CD4-positive, alpha-beta T cell (primary cell): Measurements from ENCODE around the gene PLLP. TPM values are rescaled to one million over a fixed set of nuclear protein-coding genes. Genes with fewer than 3 reads are reported as not detected.
A peak's percentile ranks its signal among the peaks of the same experiment; 100 is the strongest.

Source experiments
- ATAC-seq: fragments of 200-7000 bp; cut with Tn5 transposase; one replicate; pipeline ENCODE4 v1.10.0; 2022; ENCODE audit warnings: mild to moderate bottlenecking; ENCODE audit not compliant: poor library complexity
- CTCF ChIA-PET: fragments of 350-600 bp; sonication (Branson Sonifier 250); formaldehyde crosslinking; loops from one replicate; lab custom pipeline; 2021; ENCODE audit warnings: antibody characterized with exemption, inconsistent platforms; lab: Charles Lee
- POLR2A ChIA-PET: fragments of 350-600 bp; sonication (Branson Sonifier 250); formaldehyde crosslinking; loops from one replicate; lab custom pipeline; 2021; ENCODE audit warnings: antibody characterized with exemption, inconsistent platforms; lab: Charles Lee
- DNase-seq, 14 experiments: peaks; one replicate each; pipeline ENCODE4 v3.0.0-alpha.2; 2013 to 2020; ENCODE audit warnings: mixed read lengths in 2 of 14
- H3K27ac ChIP-seq, 2 donors: one replicate each; pipeline versions ENCODE4 v1.5.1 to v1.7.0; 2013; ENCODE audit warnings: low read length in 2 of 2, low read depth in 1 of 2, mild to moderate bottlenecking in 1 of 2
- H3K27me3 ChIP-seq, 2 experiments: 1 replicate in 1 of 2; 2 replicates in 1 of 2; pipeline versions ENCODE4 v1.6.1 to v1.7.0; 2013; ENCODE audit warnings: low read length in 2 of 2, control low read depth in 1 of 2, mild to moderate bottlenecking in 1 of 2, moderate library complexity in 1 of 2; ENCODE audit not compliant: insufficient read depth in 2 of 2, control insufficient read depth in 1 of 2
- H3K36me3 ChIP-seq: one replicate; pipeline ENCODE4 v1.6.1; 2013; ENCODE audit warnings: low read length, control low read depth; ENCODE audit not compliant: insufficient read depth
- H3K4me1 ChIP-seq: one replicate; pipeline ENCODE4 v1.6.1; 2013; ENCODE audit warnings: low read length, control low read depth; ENCODE audit not compliant: insufficient read depth
- H3K4me3 ChIP-seq: one replicate; pipeline ENCODE4 v1.5.1; 2013; ENCODE audit warnings: mild to moderate bottlenecking, low read length, moderate library complexity
- H3K9me3 ChIP-seq, 2 experiments: 1 replicate in 1 of 2; 2 replicates in 1 of 2; pipeline versions ENCODE4 v1.6.1 to v1.7.0; 2013; ENCODE audit warnings: low read length in 2 of 2, mild to moderate bottlenecking in 2 of 2, control low read depth in 1 of 2, moderate library complexity in 1 of 2; ENCODE audit not compliant: control insufficient read depth in 1 of 2, insufficient read depth in 1 of 2
- H3K27ac Mint-ChIP-seq: one replicate; pipeline ENCODE4 v1.8.0; 2020; ENCODE audit warnings: mixed read lengths
- H3K27me3 Mint-ChIP-seq: one replicate; pipeline ENCODE4 v1.8.0; 2021; ENCODE audit warnings: mixed read lengths
- H3K36me3 Mint-ChIP-seq: one replicate; pipeline ENCODE4 v1.8.0; 2021; ENCODE audit warnings: low read depth, mixed read lengths
- H3K4me1 Mint-ChIP-seq: one replicate; pipeline ENCODE4 v1.8.0; 2021; ENCODE audit warnings: low read depth, mixed read lengths
- H3K4me3 Mint-ChIP-seq: one replicate; pipeline ENCODE4 v1.8.0; 2020; ENCODE audit warnings: mild to moderate bottlenecking, mixed read lengths
- H3K9me3 Mint-ChIP-seq: one replicate; pipeline ENCODE4 v1.8.0; 2020; ENCODE audit warnings: mixed read lengths
- intact Hi-C, 2 experiments: fragments of 100-400 bp; cut with DNase I in 1 of 2; cut with micrococcal nuclease in 1 of 2; formaldehyde crosslinking; loops; one replicate each; pipeline versions ENCODE4 v1.15.1 to v1.9.0; 2023 to 2025; cut with DNase I, micrococcal nuclease
- total RNA-seq, 174 experiments: library from RNA in 2 of 174; stranded (reverse) in 2 of 174; gene quantifications; one replicate each; pipeline ENCODE4 v1.2.3 and lab custom pipeline; 2021 to 2026
- TF ChIP-seq, protein P1 (sequence below): fragments of 200-600 bp; IDR thresholded peaks from one replicate; pipeline ENCODE4 v1.8.0; 2022; ENCODE audit warnings: antibody characterized with exemption, mild to moderate bottlenecking

PLLP gene
- total RNA-seq, 2 experiments from 2014 or later, result 1.8 to 2.5 TPM

GRCh38 chr16:57261806-57262205, 22.7 kb downstream of the PLLP start:
- peaks cover 35% of the 10 kb centered on the region for H3K4me1 Mint-ChIP-seq
- peak overlapping the region; percentile 90 for H3K27ac Mint-ChIP-seq
- no peak overlapping the region for H3K4me3 Mint-ChIP-seq
- ChIA-PET CTCF (no interaction called here), POLR2A (no interaction called here)
- Histone ChIP-seq H3K9me3 (no peaks in the 10 kb centered on the region), H3K27me3 (no peaks in the 10 kb centered on the region), H3K36me3 (no peaks in the 10 kb centered on the region), H3K4me3 (no peak overlapping the region), H3K4me1 (peaks cover 43% of the 10 kb centered on the region), H3K27ac (no peak overlapping the region)
- TF ChIP-seq, protein P1, sequence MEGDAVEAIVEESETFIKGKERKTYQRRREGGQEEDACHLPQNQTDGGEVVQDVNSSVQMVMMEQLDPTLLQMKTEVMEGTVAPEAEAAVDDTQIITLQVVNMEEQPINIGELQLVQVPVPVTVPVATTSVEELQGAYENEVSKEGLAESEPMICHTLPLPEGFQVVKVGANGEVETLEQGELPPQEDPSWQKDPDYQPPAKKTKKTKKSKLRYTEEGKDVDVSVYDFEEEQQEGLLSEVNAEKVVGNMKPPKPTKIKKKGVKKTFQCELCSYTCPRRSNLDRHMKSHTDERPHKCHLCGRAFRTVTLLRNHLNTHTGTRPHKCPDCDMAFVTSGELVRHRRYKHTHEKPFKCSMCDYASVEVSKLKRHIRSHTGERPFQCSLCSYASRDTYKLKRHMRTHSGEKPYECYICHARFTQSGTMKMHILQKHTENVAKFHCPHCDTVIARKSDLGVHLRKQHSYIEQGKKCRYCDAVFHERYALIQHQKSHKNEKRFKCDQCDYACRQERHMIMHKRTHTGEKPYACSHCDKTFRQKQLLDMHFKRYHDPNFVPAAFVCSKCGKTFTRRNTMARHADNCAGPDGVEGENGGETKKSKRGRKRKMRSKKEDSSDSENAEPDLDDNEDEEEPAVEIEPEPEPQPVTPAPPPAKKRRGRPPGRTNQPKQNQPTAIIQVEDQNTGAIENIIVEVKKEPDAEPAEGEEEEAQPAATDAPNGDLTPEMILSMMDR, result no peak
- peaks cover 13% of the 10 kb centered on the region for H3K36me3 Mint-ChIP-seq
- DNase-seq, result no peak
- intact Hi-C loops, result loop anchor here (2.0 to 10.0 kb wide), 2 partner anchors 37 to 527 kb away; partner anchors contain the start of gene NUP93 (in 1 of the 2)
- no peaks in the 10 kb centered on the region for H3K27me3 Mint-ChIP-seq
- no peak for ATAC-seq
- H3K9me3 Mint-ChIP-seq, result no peaks in the 10 kb centered on the region

DNA sequence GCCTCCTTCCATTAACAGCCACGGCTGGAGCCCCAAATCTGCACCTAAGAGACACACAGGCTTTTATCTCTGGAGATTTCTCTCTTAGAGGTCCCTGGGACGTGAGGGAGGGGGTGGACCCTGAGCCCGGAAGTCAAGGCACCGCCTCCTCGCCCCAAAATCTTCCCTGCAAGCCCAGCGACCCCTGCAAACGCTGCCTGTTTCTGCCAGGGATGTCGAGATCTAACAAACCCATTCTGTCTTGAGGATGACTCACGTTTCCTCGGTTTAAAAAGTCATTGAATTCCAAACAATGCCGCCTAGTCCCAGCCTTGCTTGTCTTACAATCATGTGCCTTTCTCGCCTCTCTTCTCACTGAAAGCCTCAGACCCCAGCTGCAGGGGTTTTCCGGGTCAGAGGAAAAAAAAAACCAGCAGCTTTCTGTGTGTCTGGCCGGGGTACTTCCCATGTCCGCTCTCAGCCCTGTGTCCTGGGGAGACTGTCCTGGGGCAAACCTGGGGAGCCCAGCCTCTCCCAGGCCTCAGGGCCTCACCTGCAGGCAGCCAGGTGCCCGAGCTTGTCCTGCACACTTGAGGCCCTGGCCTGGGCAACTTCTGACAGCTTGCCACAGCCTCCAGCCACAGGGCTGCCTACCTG, 24.1 kb downstream of the PLLP start:
- ATAC-seq, result peak; percentile 67
- TF ChIP-seq, protein P1, result no peak
- peaks cover 24% of the 10 kb centered on the region for H3K36me3 Mint-ChIP-seq
- Histone ChIP-seq H3K4me3 (no peak overlapping the region), H3K9me3 (no peaks in the 10 kb centered on the region), H3K27ac (no peak overlapping the region), H3K27me3 (no peaks in the 10 kb centered on the region), H3K36me3 (peaks cover 6% of the 10 kb centered on the region), H3K4me1 (peaks cover 29% of the 10 kb centered on the region)
- H3K27ac Mint-ChIP-seq, result peak overlapping the region; percentile 90
- no peaks in the 10 kb centered on the region for H3K27me3 Mint-ChIP-seq
- peak overlapping the region; percentile 68 for H3K4me3 Mint-ChIP-seq
- no peaks in the 10 kb centered on the region for H3K9me3 Mint-ChIP-seq
- ChIA-PET POLR2A (no interaction called here), CTCF (no interaction called here)
- intact Hi-C loops, result loop anchor here in 1 of 2 experiments (10.0 kb wide), 1 partner anchor 526 kb away; the partner anchor contains the start of gene NUP93
- H3K4me1 Mint-ChIP-seq, result peaks cover 23% of the 10 kb centered on the region
- peak in 10 of 14 experiments; percentile 13 to 76 (median 40) for DNase-seq

GRCh38 chr16:57258910-57259475, 25.5 kb downstream of the PLLP start:
- Histone ChIP-seq H3K36me3 (peaks cover 12% of the 10 kb centered on the region), H3K4me3 (no peak overlapping the region), H3K4me1 (peaks cover 15% of the 10 kb centered on the region), H3K9me3 (no peaks in the 10 kb centered on the region), H3K27ac (no peak overlapping the region), H3K27me3 (no peaks in the 10 kb centered on the region)
- H3K4me3 Mint-ChIP-seq, result no peak overlapping the region
- intact Hi-C loops, result no loop called here
- no peaks in the 10 kb centered on the region for H3K27me3 Mint-ChIP-seq
- peaks cover 17% of the 10 kb centered on the region for H3K4me1 Mint-ChIP-seq
- no peak for DNase-seq
- no peaks in the 10 kb centered on the region for H3K9me3 Mint-ChIP-seq
- POLR2A ChIA-PET, result no interaction called here
- no peak overlapping the region for H3K27ac Mint-ChIP-seq
- CTCF ChIA-PET, result no interaction called here
- H3K36me3 Mint-ChIP-seq, result peaks cover 35% of the 10 kb centered on the region
- TF ChIP-seq, protein P1, result no peak
- no peak for ATAC-seq
